Measurements from ENCODE around the gene VWA2. TPM values are rescaled to one million over a fixed set of nuclear protein-coding genes. Genes with fewer than 3 reads are reported as not detected.

Gene VWA2
- total and polyA plus RNA-seq, 2 donors (not counting 3 experiments of a cell fraction or from before 2014, with no cell fraction given), result not detected

DNA sequence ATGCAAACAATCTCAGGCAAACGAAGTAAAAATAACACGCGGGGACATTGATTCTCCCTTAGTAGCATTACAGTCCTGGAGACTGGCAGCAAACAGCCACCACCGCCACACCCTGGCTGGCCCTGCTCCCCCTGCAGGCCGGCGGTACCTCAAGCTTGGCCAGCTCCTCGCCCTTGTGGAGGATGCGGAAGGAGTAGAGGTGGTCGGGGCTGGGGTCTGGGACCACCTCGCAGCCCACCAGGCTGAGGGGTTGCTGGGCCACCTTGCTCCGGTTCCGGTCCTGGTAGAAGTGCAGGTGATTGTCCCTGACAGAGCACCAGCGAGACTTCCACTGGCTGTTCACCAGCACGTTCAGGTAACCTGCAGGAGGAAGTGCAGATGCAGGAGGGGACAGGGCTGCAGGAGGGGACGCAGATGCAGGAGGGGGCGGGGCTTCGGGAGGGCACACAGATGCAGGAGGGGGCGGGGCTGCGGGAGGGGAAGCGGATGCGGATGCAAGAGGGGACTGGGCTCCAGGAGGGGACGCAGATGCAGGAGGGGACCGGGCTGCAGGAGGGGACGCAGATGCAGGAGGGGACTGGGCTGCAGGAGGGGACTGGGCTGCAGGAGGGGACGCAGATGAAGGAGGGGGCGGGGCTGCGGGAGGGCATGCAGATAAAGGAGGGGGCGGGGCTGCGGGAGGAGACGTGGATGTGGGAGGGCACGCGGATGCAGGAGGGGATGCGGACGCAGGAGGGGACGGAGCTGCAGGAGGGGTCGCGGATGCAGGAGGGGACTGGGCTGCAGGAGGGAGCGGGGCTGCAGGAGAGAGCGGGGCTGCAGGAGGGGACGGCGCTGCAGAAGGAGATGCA is 65.7 kb downstream of the VWA2 start:
- Histone ChIP-seq H3K4me1 (ENCODE audit: control insufficient read depth, extremely low read depth, insufficient read depth, low read length) (peaks cover 8% of the 10 kb centered on the region), H3K9ac (replicated peaks; ENCODE audit: extremely low read depth, insufficient read depth, low read length) (peak overlapping the region; percentile 8), H3K4me3 (replicated peaks in 1 of 3; ENCODE audit: insufficient read depth in 1 of 3, low read depth in 1 of 3, low read length in 3 of 3) (peak overlapping the region in 1 of 3 experiments; percentile 12), H3K9me3 (replicated peaks; ENCODE audit: control insufficient read depth, insufficient read depth, low read length) (no peaks in the 10 kb centered on the region), H3K79me2 (ENCODE audit: control insufficient read depth, insufficient read depth, low read length) (no peaks in the 10 kb centered on the region), H3K27ac (ENCODE audit: insufficient read depth, low read depth, low read length) (no peak overlapping the region), H3K9me1 (replicated peaks; ENCODE audit: control insufficient read depth, extremely low read depth, insufficient read depth, low read length) (no peaks in the 10 kb centered on the region), H4K20me1 (replicated peaks; ENCODE audit: control insufficient read depth, extremely low read depth, insufficient read depth, low read length) (no peaks in the 10 kb centered on the region), H3K36me3 (ENCODE audit: control insufficient read depth in 2 of 2, extremely low read depth in 1 of 2, insufficient read depth in 2 of 2, low read length in 2 of 2) (no peaks in the 10 kb centered on the region), H3K4me2 (ENCODE audit: insufficient read depth, low read length) (peak overlapping the region; percentile 40), H2AFZ (ENCODE audit: low read depth, low read length) (peak overlapping the region; percentile 30), H3K27me3 (ENCODE audit: control insufficient read depth in 2 of 2, insufficient read depth in 2 of 2, low read length in 2 of 2) (peaks cover 2 to 9% of the 10 kb centered on the region in 2 experiments)
- TF ChIP-seq JUN (IDR thresholded peaks at IDR 0.05; ENCODE audit: borderline replicate concordance, insufficient read depth, insufficient read length, low read depth) (no peak), FOS (IDR thresholded peaks at IDR 0.05; ENCODE audit: borderline replicate concordance, insufficient read depth, low read length) (no peak), MYC (IDR thresholded peaks at IDR 0.05; ENCODE audit: low read depth, low read length) (no peak), EZH2 (IDR thresholded peaks at IDR 0.05; ENCODE audit: borderline replicate concordance, low read depth, low read length, severe bottlenecking) (no peak)
- TF ChIP-seq, protein P1, sequence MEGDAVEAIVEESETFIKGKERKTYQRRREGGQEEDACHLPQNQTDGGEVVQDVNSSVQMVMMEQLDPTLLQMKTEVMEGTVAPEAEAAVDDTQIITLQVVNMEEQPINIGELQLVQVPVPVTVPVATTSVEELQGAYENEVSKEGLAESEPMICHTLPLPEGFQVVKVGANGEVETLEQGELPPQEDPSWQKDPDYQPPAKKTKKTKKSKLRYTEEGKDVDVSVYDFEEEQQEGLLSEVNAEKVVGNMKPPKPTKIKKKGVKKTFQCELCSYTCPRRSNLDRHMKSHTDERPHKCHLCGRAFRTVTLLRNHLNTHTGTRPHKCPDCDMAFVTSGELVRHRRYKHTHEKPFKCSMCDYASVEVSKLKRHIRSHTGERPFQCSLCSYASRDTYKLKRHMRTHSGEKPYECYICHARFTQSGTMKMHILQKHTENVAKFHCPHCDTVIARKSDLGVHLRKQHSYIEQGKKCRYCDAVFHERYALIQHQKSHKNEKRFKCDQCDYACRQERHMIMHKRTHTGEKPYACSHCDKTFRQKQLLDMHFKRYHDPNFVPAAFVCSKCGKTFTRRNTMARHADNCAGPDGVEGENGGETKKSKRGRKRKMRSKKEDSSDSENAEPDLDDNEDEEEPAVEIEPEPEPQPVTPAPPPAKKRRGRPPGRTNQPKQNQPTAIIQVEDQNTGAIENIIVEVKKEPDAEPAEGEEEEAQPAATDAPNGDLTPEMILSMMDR (IDR thresholded peaks at IDR 0.05; ENCODE audit: extremely low read depth in 1 of 2, insufficient read depth in 1 of 2, low read depth in 1 of 2, low read length in 2 of 2), result peak; percentile 52 to 81
- ChIA-PET POLR2A (no interaction called here), CTCF (interaction anchor here (0.6 to 2.7 kb wide), 63 partner anchors 8 to 1249 kb away, joined by 3 to 124 read pairs (median 6); partner anchors contain the start of gene FHIP2A)
- no peak for FAIRE-seq
- BruUV-seq (replicated peaks), result no TSS peak
- intact Hi-C loops (cut with micrococcal nuclease), result loop anchor here (1.0 to 2.0 kb wide), 12 partner anchors 100 to 826 kb away; partner anchors contain the start of gene AFAP1L2
- no peak for DNase-seq (ENCODE audit: low read depth, low spot score)
- dilution Hi-C loops (cut with MboI; ENCODE audit: extremely low pct_ligation_motif_present, low sequenced_read_pairs), result no loop called here
